ENCODE measurements around the gene CHSY1. TPM values are rescaled to one million over a fixed set of nuclear protein-coding genes. Genes with fewer than 3 reads are reported as not detected.

Gene CHSY1
- total RNA-seq, 1 donor from 2014 or later, result 39.7 TPM

DNA sequence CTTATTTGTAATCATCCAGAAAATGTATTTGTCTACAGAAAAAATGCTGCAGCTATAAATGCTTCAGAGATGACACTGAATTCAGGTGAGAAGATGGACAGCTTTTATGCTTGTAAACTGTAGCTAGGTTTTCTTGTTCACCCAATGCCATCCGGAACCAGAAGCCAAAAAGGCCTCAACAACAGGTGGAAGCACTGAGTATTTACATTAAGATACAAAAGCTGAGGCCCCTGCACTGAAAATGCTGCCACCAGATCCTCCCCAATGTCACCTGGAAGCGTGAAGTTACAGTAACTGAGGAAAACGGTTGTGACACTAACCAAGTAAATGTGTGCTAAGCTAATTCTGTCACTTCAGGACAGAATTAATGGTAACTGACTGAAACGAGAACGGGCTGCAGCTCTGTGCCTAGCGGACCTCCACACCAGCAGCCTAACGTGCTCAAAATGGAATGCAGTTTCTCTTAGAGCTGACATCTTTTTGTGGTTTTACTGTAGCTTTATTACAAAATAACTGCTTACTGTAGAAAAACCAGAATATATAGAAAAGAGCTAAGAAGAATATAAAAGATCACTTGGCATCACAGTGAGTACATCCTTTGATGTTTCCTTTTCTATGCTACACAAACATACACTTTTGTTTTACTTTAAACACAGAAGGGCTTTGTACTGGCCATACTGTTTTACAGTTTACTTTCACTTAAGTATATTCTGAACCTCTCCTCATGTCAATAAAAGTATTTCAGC lies 7.6 kb downstream of the CHSY1 start:
- Mint-ChIP-seq H3K36me3 (ENCODE audit: unreplicated experiment) (peaks cover 7% of the 10 kb centered on the region), H3K27ac (ENCODE audit: unreplicated experiment) (peak overlapping the region; percentile 15)

DNA sequence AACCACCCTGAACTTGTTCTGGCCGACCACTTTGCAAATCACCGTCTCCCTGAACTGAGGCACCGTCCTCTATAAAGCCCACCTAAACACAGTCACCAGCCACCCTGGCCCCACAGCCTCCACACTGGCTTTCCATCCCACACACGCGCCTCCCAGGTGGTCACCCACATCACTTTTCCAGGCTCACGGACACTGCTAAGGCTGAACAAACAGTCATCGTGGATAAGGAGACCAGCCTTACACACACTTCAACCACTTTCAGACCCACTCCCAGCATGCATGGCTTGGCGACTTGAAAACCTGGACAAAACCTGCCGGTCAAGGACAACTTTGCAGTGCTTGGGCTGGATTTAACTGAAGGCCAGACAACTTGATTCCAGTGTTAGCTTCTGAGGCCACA lies 8.4 kb downstream of the CHSY1 start:
- H3K36me3 Mint-ChIP-seq (ENCODE audit: unreplicated experiment), result peaks cover 5% of the 10 kb centered on the region
- TF ChIP-seq, protein P1, sequence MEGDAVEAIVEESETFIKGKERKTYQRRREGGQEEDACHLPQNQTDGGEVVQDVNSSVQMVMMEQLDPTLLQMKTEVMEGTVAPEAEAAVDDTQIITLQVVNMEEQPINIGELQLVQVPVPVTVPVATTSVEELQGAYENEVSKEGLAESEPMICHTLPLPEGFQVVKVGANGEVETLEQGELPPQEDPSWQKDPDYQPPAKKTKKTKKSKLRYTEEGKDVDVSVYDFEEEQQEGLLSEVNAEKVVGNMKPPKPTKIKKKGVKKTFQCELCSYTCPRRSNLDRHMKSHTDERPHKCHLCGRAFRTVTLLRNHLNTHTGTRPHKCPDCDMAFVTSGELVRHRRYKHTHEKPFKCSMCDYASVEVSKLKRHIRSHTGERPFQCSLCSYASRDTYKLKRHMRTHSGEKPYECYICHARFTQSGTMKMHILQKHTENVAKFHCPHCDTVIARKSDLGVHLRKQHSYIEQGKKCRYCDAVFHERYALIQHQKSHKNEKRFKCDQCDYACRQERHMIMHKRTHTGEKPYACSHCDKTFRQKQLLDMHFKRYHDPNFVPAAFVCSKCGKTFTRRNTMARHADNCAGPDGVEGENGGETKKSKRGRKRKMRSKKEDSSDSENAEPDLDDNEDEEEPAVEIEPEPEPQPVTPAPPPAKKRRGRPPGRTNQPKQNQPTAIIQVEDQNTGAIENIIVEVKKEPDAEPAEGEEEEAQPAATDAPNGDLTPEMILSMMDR (IDR thresholded peaks at IDR 0.05), result no peak
- H3K4me3 Mint-ChIP-seq (ENCODE audit: unreplicated experiment), result no peak overlapping the region
- H3K9me3 Mint-ChIP-seq (ENCODE audit: unreplicated experiment), result no peaks in the 10 kb centered on the region
- H3K4me1 Mint-ChIP-seq (ENCODE audit: unreplicated experiment), result peaks cover 62% of the 10 kb centered on the region
- DNase-seq (ENCODE audit: extremely low spot score, unreplicated experiment), result peak; percentile 72
- no peaks in the 10 kb centered on the region for H3K27me3 Mint-ChIP-seq (ENCODE audit: unreplicated experiment)
- peak overlapping the region; percentile 39 for H3K27ac Mint-ChIP-seq (ENCODE audit: unreplicated experiment)

More for the DNA sequence above, 7.6 kb downstream of the CHSY1 start:
- no peaks in the 10 kb centered on the region for H3K9me3 Mint-ChIP-seq (ENCODE audit: unreplicated experiment)
- peaks cover 65% of the 10 kb centered on the region for H3K4me1 Mint-ChIP-seq (ENCODE audit: unreplicated experiment)
- no peak overlapping the region for H3K4me3 Mint-ChIP-seq (ENCODE audit: unreplicated experiment)
- DNase-seq (ENCODE audit: extremely low spot score, unreplicated experiment), result no peak
- H3K27me3 Mint-ChIP-seq (ENCODE audit: unreplicated experiment), result no peaks in the 10 kb centered on the region
- TF ChIP-seq, protein P1 (IDR thresholded peaks at IDR 0.05), result no peak

DNA sequence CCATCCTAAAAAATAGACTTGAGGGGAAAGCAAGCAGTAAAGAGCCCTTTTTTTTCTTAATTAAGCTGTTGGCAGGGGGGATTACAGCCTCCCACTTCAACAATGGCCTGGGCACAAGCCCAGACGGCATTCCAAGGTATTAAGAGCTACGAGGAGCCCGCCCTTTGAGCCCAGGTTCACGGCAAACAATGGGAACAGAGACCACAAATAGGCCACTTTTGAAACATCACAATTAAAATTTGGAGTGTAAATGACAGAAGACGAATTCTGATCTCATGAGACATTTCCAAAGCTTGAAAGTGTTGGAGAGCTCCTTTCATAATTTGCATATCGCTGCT lies 8.9 kb downstream of the CHSY1 start:
- peak overlapping the region; percentile 18 for H3K27ac Mint-ChIP-seq (ENCODE audit: unreplicated experiment)
- no peak overlapping the region for H3K4me3 Mint-ChIP-seq (ENCODE audit: unreplicated experiment)
- H3K9me3 Mint-ChIP-seq (ENCODE audit: unreplicated experiment), result no peaks in the 10 kb centered on the region
- no peak for DNase-seq (ENCODE audit: extremely low spot score, unreplicated experiment)
- peaks cover 4% of the 10 kb centered on the region for H3K36me3 Mint-ChIP-seq (ENCODE audit: unreplicated experiment)
- TF ChIP-seq, protein P1 (IDR thresholded peaks at IDR 0.05), result no peak
- H3K27me3 Mint-ChIP-seq (ENCODE audit: unreplicated experiment), result no peaks in the 10 kb centered on the region
- H3K4me1 Mint-ChIP-seq (ENCODE audit: unreplicated experiment), result peaks cover 57% of the 10 kb centered on the region

DNA sequence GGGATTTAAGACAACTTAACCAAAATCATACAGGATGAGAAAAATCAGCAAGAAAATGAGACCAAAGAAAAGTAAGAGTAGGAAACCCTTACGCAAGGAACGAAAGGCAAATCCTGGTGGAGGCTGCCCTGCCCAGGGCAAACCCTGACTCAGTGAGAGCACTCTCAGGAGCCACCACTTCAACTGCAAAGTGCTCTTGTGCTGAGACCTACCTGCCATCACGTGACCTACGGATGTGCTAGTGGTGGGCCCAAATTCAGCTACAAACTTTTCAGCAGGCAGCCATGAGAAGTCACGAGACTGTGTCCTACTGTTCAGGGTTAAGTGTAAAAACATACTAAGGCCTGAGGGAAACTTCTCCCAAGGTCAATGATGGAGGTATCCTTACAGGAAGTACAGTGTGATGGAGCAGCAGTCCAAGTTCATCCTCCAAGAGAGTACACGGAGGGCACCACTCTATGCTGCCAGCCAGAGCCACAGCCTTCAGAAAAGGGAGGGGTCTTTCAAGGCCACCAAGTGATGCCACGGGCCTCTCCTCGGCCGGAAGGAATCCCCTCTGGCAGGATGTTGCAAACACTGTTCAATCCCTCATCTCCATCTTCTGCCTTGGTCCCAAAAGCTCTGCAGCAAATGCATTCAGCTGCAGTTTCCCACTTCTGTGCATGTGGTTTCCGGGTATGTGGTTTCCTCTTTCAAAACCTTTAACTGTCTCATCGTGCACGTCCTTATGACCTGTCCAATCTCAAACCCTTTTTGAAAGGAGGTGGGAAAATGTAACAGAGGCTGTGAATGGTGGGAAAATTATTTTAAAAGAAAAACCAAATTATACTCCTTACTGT lies 9.5 kb downstream of the CHSY1 start:
- Mint-ChIP-seq H3K27ac (ENCODE audit: unreplicated experiment) (peak overlapping the region; percentile 18), H3K4me1 (ENCODE audit: unreplicated experiment) (peaks cover 57% of the 10 kb centered on the region), H3K27me3 (ENCODE audit: unreplicated experiment) (no peaks in the 10 kb centered on the region)

More for the DNA sequence above, 9.5 kb downstream of the CHSY1 start:
- DNase-seq (ENCODE audit: extremely low spot score, unreplicated experiment), result peak; percentile 57
- TF ChIP-seq, protein P1 (IDR thresholded peaks at IDR 0.05), result no peak
- Mint-ChIP-seq H3K9me3 (ENCODE audit: unreplicated experiment) (no peaks in the 10 kb centered on the region), H3K36me3 (ENCODE audit: unreplicated experiment) (peaks cover 4% of the 10 kb centered on the region), H3K4me3 (ENCODE audit: unreplicated experiment) (no peak overlapping the region)
